ENCODE results near the gene CAMK1D.

Gene CAMK1D

DNA sequence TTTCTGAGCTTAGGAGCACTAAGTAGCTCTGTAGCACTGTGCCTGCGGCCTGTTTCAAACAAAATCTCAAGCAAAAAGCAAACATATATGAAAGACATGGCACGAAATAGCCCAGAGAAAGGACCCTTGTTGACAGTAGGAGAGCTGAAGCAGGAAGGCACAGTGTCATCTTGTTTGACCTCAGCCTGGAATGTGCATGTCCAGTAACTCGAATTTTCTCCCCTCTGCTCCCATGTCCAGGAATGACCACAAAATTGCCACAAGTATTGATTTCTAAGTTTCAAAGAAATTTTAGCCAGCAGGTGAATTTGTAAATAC is 351.2 kb downstream of the CAMK1D start:
- no peaks in the 10 kb centered on the region for H3K79me2 ChIP-seq (ENCODE audit: insufficient read depth, low read length)
- no peak for TF ChIP-seq EZH2 (IDR thresholded peaks at IDR 0.05; ENCODE audit: borderline replicate concordance, low read depth, low read length, severe bottlenecking)
- TF ChIP-seq CTCF (IDR thresholded peaks at IDR 0.05; ENCODE audit: borderline replicate concordance, extremely low read depth, low read length, poor library complexity, severe bottlenecking): no peak
- no peaks in the 10 kb centered on the region for H3K9me3 ChIP-seq (ENCODE audit: insufficient read depth, low read length, severe bottlenecking)
- no peak for ATAC-seq (ENCODE audit: insufficient read depth, low read depth)
- no peaks in the 10 kb centered on the region for H3K36me3 ChIP-seq (ENCODE audit: insufficient read depth, low read length)
- DNase-seq: no peak
- no peak overlapping the region for H2AFZ ChIP-seq (ENCODE audit: low read depth, low read length)
- no peak overlapping the region for H3K27ac ChIP-seq (ENCODE audit: low read length)
- no peaks in the 10 kb centered on the region for H4K20me1 ChIP-seq (ENCODE audit: insufficient read depth, low read length)
- no peak overlapping the region for H3K4me3 ChIP-seq (ENCODE audit: low read depth in 1 of 2, low read length in 2 of 2)
- no peaks in the 10 kb centered on the region for H3K27me3 ChIP-seq (ENCODE audit: insufficient read depth, low read length, poor library complexity)
- H3K9ac ChIP-seq (ENCODE audit: low read depth, low read length): no peak overlapping the region
- no peaks in the 10 kb centered on the region for H3K4me1 ChIP-seq (ENCODE audit: insufficient read depth, low read length)
- no peak overlapping the region for H3K4me2 ChIP-seq (ENCODE audit: insufficient read depth, low read length)

DNA sequence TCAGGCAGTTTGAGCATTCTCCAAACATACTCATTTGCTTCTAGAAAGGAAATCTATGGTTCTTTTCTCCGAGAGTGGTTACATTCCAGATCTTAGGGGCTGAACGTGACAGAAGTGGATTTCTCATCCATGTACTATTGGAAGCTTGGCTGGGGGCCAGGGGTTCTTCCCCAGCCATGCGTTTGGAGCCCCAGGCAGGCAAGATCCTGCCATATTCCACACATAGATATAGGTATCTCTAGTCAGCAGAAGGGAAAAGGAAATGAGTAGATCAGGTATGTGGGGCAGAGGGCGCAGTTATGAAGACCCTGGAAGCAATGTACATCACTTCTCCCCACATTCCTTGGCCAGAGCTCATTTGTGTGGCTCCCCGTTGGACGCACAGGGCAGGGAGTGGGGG is 352.3 kb downstream of the CAMK1D start:
- ATAC-seq (ENCODE audit: insufficient read depth, low read depth): no peak
- no peak for TF ChIP-seq EZH2 (IDR thresholded peaks at IDR 0.05; ENCODE audit: borderline replicate concordance, low read depth, low read length, severe bottlenecking)
- no peak for TF ChIP-seq CTCF (IDR thresholded peaks at IDR 0.05; ENCODE audit: borderline replicate concordance, extremely low read depth, low read length, poor library complexity, severe bottlenecking)

DNA sequence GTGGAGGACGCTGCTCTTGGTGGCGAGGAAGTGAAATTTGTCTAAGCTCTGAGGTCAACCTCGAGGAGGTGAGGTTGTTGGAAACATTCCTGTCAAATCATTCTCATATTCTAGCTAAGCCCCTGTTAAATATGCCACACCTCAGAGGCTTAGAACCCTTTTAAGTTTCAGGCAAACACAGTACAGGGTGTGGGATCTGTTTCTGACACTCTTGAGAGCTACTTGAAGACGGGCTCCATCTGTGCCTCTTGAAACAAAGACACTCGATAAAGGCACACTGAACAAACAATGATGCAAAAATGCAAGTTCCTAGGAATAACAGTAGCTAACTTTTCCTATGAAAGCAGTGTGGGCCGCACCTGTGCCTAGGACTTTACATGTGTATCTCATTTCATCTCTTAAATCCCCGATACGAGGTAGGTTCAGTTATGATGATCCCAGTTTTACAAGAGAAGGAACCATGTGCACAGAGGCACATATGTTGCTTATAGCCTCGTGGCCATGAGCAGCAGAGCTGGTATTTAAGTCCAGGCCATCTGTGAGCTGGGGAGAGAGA is 352.9 kb downstream of the CAMK1D start:
- no peak overlapping the region for H3K27ac ChIP-seq (ENCODE audit: low read length)
- ATAC-seq (ENCODE audit: insufficient read depth, low read depth) (no peak), DNase-seq (no peak)
- H3K9me3 ChIP-seq (ENCODE audit: insufficient read depth, low read length, severe bottlenecking): no peaks in the 10 kb centered on the region
- H3K36me3 ChIP-seq (ENCODE audit: insufficient read depth, low read length): no peaks in the 10 kb centered on the region
- no peak overlapping the region for H3K4me2 ChIP-seq (ENCODE audit: insufficient read depth, low read length)
- no peak overlapping the region for H3K4me3 ChIP-seq (ENCODE audit: low read depth in 1 of 2, low read length in 2 of 2)
- no peak overlapping the region for H2AFZ ChIP-seq (ENCODE audit: low read depth, low read length)
- no peak overlapping the region for H3K9ac ChIP-seq (ENCODE audit: low read depth, low read length)
- H3K27me3 ChIP-seq (ENCODE audit: insufficient read depth, low read length, poor library complexity): no peaks in the 10 kb centered on the region
- H3K4me1 ChIP-seq (ENCODE audit: insufficient read depth, low read length): no peaks in the 10 kb centered on the region
- TF ChIP-seq CTCF (IDR thresholded peaks at IDR 0.05; ENCODE audit: borderline replicate concordance, extremely low read depth, low read length, poor library complexity, severe bottlenecking): no peak
- TF ChIP-seq EZH2 (IDR thresholded peaks at IDR 0.05; ENCODE audit: borderline replicate concordance, low read depth, low read length, severe bottlenecking): no peak
- H4K20me1 ChIP-seq (ENCODE audit: insufficient read depth, low read length): no peaks in the 10 kb centered on the region
- H3K79me2 ChIP-seq (ENCODE audit: insufficient read depth, low read length): no peaks in the 10 kb centered on the region

More for the DNA sequence above, 352.3 kb downstream of the CAMK1D start:
- Histone ChIP-seq H2AFZ (ENCODE audit: low read depth, low read length) (no peak overlapping the region), H4K20me1 (ENCODE audit: insufficient read depth, low read length) (no peaks in the 10 kb centered on the region), H3K4me2 (ENCODE audit: insufficient read depth, low read length) (no peak overlapping the region), H3K4me3 (ENCODE audit: low read depth in 1 of 2, low read length in 2 of 2) (no peak overlapping the region), H3K27ac (ENCODE audit: low read length) (no peak overlapping the region), H3K79me2 (ENCODE audit: insufficient read depth, low read length) (no peaks in the 10 kb centered on the region), H3K9ac (ENCODE audit: low read depth, low read length) (no peak overlapping the region), H3K27me3 (ENCODE audit: insufficient read depth, low read length, poor library complexity) (no peaks in the 10 kb centered on the region), H3K4me1 (ENCODE audit: insufficient read depth, low read length) (no peaks in the 10 kb centered on the region), H3K9me3 (ENCODE audit: insufficient read depth, low read length, severe bottlenecking) (no peaks in the 10 kb centered on the region), H3K36me3 (ENCODE audit: insufficient read depth, low read length) (no peaks in the 10 kb centered on the region)
- no peak for DNase-seq

DNA sequence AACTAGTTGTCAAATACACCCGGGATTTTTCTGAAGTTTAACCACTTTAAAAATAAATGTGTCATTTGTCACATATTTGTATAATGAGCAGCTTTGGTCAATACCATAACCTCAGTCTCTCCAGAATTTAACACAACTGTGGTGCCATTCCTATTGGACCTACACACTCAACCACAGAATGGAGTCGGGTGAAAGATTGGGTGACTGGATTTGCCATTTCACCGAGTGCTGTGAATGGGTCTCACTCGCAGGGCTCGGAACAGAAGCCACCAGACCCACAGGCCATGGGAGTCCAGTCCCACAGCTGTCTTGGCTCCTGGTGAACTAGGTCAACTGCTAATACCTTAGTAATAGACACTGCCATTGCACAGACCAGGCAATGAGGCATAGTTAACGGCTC is 353.8 kb downstream of the CAMK1D start:
- Histone ChIP-seq H3K4me3 (ENCODE audit: low read depth in 1 of 2, low read length in 2 of 2) (no peak overlapping the region), H3K9ac (ENCODE audit: low read depth, low read length) (no peak overlapping the region), H3K27me3 (ENCODE audit: insufficient read depth, low read length, poor library complexity) (no peaks in the 10 kb centered on the region), H3K4me1 (ENCODE audit: insufficient read depth, low read length) (no peaks in the 10 kb centered on the region), H4K20me1 (ENCODE audit: insufficient read depth, low read length) (no peaks in the 10 kb centered on the region), H3K36me3 (ENCODE audit: insufficient read depth, low read length) (no peaks in the 10 kb centered on the region), H2AFZ (ENCODE audit: low read depth, low read length) (no peak overlapping the region), H3K4me2 (ENCODE audit: insufficient read depth, low read length) (no peak overlapping the region), H3K9me3 (ENCODE audit: insufficient read depth, low read length, severe bottlenecking) (no peaks in the 10 kb centered on the region), H3K27ac (ENCODE audit: low read length) (no peak overlapping the region), H3K79me2 (ENCODE audit: insufficient read depth, low read length) (no peaks in the 10 kb centered on the region)
- no peak for TF ChIP-seq CTCF (IDR thresholded peaks at IDR 0.05; ENCODE audit: borderline replicate concordance, extremely low read depth, low read length, poor library complexity, severe bottlenecking)
- TF ChIP-seq EZH2 (IDR thresholded peaks at IDR 0.05; ENCODE audit: borderline replicate concordance, low read depth, low read length, severe bottlenecking): no peak
- DNase-seq: no peak
- ATAC-seq (ENCODE audit: insufficient read depth, low read depth): no peak

All from DND-41 (cell line).